GM18508 (cell line): ENCODE results near the gene KIRREL3.

ENCODE experiments used
- ATAC-seq: cut with Tn5 transposase; IDR thresholded peaks from one replicate; pipeline ENCODE4 v1.9.1; 2021; ENCODE audit warnings: moderate number of reproducible peaks; ENCODE audit not compliant: insufficient read depth, unreplicated experiment

The KIRREL3 gene

DNA sequence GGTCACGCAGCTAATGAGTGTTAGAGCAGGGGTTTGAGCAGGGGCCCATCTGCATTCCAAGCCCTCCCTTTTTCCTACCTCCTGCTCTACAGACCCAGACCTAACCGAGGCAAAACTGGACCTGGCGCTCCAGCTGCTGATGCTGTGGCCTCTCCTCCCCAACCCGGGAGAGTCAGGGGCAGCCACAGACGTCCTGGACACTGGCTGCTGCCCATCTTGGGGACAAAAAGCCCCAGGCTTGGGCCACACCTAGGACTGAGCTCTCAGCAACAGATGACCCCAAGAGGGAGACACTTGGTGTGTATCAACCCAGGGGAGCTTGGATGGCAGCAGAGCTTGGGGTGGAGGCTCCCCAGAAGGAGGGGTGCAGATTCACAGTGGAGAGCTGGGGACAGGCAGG is 472.5 kb downstream of the KIRREL3 start:
- no peak for ATAC-seq

GRCh38 chr11:126527651-126528050 is 472.9 kb downstream of the KIRREL3 start:
- ATAC-seq, result no peak

DNA sequence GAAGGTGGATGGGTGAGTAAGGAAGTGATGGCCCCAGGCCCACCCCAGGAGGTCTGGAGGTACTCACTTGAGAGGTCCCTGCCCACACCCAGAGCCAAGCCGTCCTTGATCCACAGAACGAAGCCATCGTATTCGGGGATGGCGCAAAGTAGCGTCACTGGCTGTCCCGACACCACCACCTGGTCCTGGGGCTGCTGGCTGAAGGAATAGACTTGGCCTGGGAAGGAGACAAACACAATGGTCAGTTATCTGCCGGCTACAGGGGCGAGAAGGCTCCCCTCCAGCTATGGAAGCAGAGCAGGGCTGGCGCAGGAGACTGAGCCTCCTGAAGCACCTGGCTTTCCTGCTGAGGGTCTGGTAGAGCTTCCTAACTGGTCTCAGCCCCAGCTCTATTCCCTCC is 474.1 kb downstream of the KIRREL3 start:
- no peak for ATAC-seq

GRCh38 chr11:126525702-126526101 is 474.9 kb downstream of the KIRREL3 start:
- no peak for ATAC-seq

GRCh38 chr11:126525216-126525615 is 475.4 kb downstream of the KIRREL3 start:
- ATAC-seq, result no peak

GRCh38 chr11:126523441-126524205 is 476.9 kb downstream of the KIRREL3 start:
- ATAC-seq, result no peak

DNA sequence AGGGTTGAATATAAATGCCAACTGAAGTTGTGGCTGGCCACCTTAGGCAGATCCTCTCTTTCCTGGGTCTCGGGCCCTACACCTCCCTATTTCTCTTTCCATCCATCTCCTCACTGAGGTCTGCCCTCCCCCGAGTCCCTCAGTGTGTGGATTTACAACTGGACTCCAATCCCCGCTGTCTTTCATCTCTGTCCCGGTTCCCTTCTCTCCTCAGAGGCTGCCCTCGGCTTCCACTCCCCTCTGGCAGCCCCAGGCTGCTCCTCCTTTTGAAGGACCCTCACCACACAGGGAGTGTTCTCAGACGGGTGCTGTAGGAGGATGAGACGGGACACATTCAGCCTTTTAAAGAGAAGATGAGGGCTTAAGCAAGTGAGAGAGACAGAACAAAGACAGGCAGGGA is 478.0 kb downstream of the KIRREL3 start:
- ATAC-seq, result no peak

GRCh38 chr11:126522152-126522551 is 478.4 kb downstream of the KIRREL3 start:
- no peak for ATAC-seq

DNA sequence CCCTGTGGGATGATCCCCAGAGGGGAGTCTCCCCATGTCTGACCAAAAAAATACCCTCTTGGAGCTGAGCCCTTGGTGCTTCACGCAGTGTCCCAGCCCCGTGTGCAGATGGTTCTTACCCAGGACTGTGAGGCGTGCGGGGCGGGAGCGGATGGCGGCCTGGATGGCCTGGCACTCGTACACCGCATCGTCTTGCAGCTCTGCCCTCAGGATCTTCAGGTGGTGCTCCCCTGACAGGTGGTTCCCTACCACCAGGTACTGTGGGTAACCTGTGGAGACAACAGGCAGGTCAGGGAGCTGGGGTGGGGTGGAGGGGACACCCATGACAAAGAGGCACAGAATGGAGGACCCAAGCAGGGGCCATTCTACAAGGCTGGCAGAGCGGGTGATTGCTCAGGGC is 479.4 kb downstream of the KIRREL3 start:
- no peak for ATAC-seq

DNA sequence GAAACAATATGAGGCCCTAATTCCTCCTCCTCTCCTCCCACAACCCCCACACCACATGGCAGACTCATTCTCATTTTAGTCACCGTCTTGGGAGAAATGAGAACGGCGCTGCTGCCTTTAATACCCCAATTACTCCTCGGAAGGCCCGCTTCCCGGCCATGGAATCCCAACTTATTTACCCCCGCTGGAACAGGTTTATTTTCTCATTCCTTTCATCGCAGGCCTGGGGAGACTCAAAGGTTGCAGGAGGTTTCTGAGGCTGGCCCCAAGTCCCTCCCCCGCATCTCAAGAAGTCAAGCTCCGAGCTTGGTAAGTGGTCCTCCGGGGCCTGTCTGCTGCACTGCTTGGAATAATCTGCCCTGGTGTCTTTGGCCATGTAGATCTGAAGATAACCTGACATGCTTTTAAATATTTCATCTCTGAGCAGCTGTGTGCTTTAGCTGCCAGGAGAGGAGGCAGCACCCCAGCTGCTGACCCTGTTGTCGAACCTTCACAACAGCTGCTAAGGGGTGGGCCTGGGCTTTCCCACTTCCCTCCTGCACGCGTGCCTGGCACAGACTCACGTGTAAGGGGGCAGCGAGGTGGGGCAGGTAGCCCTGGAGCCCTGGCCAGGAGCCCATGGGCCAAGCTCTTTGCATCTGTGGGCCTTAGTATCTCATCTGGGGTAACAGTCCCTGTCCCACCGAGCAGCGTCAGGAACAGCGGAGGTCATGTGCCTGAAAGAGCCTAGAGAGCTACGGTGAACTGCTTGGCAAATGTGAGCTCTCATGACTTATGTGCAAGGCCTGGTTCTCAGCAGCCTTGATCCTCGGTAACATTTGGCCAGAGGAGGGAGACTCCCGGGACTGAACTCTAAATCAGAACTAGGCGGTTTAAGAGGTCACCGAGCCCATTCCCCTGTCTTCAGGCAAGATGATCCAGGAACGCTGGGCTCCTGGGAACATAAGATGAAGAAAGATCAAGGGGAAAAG is 480.5 kb downstream of the KIRREL3 start:
- ATAC-seq, result no peak

DNA sequence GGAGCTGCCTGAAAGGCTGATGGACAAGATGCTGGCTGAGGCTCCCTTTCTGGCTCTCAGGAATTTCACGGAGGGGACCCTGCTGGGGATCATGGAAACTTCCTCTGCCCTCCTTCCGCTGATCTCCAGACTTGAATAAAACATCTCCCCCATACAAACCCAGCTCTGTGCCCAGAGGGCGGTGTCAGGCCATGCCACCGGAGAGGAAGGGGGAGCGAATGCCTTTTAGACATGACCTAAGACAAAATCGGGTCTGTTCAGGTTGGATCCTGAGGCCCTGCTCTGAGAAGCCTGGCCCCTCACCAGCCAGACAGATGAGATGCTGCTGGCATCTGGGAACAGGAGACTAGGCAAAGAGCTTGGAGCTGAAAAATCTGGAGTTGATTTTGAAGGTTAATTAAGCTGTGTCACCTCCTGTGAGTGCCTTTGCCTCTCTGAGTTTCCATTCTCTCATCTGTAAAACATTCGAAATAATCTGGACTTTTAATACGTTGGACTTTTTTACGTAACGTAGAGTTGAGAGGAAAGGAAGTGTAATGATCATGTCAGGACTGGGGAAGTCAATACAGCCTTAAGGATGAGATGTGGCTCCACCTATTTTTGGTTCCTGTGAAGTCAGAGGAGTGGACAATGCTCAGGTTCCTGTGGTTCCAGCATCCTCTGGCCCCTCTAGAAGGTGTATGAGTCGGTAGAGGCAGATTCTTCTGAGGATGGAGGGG is 481.4 kb downstream of the KIRREL3 start:
- no peak for ATAC-seq

DNA sequence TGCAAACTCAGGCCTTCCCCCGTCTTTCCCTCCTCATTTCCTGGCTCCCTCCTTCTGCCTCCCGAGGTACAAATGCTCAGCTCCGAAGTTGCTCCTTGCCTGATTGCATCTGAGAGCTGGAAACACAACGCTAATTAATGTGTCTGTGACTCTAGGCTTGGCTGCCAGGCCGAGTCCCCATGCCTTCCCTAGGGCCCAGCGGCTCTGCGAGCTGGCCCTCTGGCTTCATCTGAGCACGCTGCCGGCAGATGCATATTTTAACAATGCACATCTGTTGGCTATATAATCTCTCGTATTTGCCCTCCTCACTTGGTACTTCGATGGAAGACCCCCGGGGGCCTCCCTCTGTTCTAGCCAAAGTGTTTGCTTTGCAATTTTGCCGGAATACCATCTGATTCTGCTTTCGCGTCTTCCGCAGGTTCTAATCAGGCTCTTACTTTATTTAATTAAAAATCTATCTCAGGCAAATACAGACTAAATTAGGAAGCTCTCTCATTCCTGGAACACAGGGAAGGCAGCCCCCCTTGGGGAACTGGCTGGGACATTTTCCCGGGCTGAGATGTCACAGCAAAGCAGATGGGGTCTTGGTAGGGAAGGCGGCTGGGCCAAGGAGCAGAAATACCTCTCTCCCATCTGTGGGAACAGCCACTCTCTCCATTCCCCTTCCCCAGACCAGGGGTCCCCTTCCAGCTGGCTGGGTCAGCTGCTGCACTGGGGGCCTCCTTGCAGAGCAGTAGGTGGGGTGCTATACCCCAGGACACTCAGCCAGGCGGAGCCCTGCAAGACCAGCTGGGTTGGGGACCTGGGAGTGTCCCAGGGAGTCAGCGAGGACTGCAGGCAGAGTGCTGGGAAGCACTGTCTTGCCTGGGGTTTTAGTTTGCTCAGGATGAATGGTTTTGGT is 482.2 kb downstream of the KIRREL3 start:
- ATAC-seq, result no peak

DNA sequence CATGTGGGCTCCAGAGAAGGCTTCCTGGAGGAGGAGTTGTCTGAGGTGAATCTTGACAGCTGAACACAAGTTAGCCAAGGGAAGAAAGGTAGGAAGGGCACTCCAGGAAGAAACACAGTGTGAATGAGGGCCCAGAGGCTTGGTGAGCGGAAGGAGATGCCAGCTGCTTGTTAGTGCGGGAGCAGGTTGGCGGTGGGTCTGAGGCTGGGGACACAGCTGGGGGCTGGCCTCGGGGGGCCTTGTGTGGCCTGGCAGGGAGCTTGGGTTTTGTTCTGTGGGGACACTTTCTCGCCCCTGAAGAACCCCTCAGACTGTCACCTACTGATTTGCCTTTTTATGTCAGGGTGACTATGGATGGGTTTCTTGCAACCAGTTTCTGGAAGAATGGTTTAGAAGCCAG is 485.1 kb downstream of the KIRREL3 start:
- no peak for ATAC-seq

DNA sequence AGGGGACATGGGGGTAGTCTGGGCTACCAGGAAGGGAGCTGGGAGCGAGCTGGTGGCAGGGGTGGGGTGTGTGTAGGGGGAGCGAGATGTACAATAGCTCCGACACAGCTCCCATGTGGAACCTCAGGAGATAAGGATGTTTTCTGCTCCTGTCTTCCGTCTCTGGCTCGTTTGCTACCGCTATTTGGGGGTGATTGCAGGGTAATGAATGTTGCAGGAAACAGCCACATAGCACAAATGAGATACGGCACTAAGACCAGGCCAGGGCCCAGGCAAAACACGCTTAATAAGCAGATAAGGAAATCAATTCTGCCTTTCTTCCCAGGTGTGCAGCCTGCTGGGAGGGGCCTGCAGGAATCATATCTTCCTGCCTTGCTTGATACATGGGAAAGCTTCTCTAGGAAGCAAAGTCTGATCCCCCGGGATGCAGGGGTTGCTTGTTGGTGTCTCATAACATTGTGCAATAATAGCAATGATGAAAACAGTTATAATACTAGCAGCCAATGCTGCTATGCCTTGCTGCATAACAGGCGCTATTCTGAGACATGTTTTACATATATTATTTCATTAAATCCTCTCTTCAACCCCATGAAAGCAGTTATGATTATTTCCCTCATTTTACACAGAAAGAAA is 486.4 kb downstream of the KIRREL3 start:
- ATAC-seq, result no peak

DNA sequence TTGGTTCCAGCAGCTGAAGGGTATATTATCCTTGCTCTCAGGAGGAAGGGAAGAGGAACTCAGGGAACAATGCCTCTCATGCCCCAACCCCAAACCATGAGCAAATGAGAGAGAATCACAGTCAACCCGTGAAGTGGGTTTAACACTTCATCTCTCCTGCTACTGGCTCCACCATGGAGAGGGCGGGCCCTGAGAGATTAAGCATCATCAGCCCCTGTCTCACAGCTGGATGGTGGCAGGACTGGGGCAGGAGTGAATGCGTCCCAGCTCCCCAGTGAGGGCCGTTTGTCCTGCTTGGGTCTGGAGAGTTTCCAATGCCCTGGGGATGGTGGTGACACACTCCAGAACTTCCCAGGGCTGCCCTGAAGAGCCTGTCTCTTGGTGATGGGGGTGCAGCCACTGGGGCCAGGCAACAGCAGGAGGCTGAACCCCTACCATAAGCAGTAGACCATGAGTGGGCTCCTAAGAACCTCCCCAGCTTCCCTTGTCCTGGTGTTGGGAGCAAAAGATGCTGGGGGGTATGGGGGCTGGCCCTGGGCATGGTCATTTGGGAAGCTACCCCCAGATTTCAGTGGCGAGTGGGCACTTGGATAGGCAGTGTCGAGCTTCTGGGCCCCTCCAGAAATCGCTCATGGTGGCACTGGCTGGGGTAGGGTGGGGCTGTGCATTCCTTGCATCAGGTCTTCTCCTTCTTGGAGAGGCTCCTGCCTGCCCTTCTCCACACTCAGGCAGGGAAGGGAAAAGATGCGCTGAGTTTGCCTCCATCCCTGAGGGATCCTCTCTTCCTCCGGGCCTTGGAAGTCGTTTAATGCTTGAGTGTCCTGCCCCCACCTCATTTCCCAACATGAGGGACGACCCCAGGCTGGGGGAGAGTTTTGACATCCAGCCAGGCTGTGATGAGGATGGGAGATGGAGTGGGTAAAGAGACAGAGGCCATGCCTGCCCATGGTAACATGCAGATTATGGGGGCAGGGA is 487.5 kb downstream of the KIRREL3 start:
- ATAC-seq, result no peak

GRCh38 chr11:126512251-126512650 is 488.3 kb downstream of the KIRREL3 start:
- ATAC-seq, result no peak

- ATAC-seq, result no peak
Measured at GRCh38 chr11:126511475-126512115, 489.0 kb downstream of the KIRREL3 start.
